GM19043 (cell line): ENCODE results near the gene CDHR5.

Experiments
- ATAC-seq: cut with Tn5 transposase; IDR thresholded peaks from one replicate; pipeline ENCODE4 v1.9.1; 2021; ENCODE audit warnings: low read depth; ENCODE audit not compliant: unreplicated experiment

CDHR5 gene

DNA sequence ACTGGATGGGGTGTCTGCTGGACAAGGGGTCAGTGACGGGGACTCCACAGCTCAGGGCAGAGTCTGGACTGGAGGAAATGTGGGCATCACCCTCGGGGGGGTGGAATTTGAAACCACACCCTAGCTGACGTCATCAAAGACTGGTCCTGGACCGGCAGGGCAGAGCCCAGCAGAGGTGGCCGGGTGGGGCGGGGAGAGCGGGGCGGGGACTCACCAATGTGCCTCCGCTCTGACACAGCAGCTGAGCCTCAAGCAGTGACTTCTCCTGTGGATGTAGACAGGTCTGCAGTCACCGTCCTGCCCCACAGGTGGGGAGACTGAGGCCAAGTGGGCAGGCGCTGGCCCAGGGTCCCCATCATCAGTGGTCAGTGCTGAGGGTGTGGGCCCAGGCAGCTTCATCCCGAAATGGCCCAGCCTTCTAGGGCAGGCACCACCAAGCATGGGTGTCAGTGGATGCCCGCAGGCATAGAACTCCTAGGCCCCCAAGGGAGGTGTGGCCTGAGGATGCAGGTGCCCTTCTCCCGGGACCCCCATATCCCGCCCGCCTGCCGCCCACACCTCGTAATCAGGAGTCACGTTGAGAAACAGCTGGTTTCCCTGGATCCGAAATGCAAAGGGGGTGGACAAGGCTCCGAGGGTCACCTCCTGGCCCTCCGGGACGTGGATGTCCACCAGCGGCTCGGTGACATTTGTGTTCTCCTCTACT, 603 bp downstream of the CDHR5 start:
- no peak for ATAC-seq

DNA sequence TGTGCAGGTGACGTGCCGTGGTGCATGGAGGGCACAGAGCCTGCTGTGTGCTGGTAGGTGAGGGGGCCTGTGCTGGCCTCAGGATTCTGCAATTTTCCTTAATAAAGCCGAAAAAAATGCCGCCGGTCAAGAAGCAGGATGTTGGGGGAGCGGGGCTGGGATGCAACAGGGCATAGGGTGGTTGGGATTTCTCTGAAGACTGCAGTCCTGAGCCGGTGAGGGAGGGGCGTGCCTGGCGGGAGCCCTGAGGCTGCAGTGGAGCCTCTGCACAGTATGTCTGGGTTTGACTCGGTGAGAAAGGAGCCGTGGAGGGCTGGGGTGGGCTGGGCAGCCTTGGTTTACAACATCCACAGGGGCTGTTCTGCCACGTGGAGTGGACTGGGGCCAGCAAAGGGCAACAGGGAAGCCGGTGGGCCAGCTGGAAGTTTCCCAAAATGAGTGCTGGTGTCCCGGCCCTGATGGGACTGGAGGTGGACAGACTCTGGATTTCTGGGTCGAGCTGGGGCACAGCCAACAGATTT, 1.3 kb downstream of the CDHR5 start:
- no peak for ATAC-seq

DNA sequence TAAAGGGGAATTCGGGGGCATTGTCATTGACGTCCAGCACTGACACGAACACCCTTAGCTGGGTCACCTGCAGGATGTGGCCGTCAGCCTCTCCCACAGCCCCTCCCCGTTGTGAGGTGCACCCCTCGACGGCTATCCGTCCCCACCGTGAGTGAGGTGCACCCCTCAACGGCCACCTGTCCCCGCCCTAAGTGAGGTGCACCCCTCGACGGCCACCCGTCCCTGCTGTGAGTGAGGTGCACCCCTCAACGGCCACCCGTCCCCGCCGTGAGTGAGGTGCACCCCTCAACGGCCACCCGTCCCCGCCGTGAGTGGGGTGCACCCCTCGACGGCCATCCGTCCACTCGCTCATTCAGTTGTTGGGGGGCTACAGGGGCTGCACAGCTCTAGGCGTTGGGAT, 2.9 kb downstream of the CDHR5 start:
- no peak for ATAC-seq

DNA sequence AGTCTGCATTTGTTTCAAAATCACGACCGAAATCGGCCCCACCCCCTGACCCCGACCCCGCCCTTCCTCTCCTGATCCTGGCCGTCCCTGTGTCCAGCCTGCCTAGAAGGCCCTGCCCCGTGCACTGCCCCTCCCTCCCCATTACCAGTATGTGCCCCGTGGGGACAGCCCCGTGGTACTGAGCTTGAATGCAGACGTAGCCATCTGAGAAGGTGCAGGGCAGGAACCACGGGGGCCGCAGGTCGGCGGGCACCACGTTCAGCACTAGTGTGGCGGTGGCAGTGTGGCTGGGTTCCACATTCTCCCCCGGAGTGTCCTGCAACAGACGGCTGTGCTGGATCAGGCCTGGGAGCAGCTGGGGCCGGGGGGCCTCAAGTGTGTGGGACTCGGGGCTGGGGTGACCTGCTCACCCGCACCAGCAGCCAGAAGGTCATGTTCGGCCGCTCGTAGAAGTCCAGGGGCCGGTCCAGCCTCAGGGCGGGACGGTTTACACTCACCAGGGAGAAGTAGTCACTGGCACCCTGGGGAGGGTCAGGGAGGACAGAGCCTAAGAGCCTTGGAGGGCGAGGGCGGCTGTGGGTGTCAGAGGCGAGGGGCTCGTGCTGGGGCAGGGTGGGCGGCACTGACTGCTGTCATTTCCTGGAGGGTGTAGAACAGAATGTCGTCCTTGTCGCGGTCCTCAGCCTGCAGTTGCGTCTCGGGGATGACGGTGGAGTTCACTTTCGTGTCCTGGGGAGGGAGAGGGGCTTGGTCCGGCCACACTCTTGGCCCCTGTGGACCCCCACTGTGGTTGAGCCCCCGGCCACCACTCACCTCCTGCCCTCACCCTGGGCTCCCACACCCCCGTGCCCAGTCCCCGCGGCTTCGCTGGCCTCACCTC, 3.6 kb downstream of the CDHR5 start:
- no peak for ATAC-seq

DNA sequence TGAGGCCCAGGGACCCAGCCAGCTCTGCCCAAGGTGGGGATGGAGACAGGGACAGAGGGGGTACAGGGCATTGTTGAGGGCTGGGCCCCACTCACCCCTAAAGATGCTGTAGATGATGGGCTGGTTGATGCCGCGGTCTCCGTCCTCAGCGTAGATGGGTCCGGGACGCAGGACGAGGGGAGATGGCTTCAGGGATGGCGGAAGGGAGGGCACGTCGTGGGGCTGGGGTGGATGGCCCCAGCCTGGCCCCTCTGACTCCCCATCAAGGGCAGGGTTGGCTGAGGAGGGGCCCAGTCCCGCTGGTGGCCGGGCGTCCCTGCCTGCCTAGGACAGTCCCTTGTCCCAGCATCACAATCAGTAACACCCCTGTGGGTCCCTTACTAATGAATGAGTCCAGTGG, 4.6 kb downstream of the CDHR5 start:
- no peak for ATAC-seq

DNA sequence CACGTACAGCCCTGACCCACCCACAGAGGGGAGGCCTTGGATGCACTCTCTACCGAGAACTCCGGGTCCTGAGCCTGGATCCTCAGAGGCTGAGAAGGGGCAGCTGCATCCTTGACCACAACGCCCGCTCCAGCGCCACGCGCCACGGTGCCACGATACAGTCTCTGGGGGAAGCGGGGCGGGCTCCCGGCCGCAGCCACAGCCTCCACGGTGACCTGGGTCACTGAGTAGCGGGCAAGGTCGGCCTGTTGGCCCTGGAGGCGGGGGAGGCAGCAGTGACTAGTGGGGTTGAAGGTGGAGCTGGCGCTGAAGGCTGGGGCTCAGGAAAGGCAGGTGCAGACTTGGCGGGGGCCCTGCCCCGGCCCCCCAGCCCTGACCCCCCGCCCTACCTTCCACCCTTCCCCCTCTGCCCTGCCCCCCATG, 5.1 kb downstream of the CDHR5 start:
- no peak for ATAC-seq

DNA sequence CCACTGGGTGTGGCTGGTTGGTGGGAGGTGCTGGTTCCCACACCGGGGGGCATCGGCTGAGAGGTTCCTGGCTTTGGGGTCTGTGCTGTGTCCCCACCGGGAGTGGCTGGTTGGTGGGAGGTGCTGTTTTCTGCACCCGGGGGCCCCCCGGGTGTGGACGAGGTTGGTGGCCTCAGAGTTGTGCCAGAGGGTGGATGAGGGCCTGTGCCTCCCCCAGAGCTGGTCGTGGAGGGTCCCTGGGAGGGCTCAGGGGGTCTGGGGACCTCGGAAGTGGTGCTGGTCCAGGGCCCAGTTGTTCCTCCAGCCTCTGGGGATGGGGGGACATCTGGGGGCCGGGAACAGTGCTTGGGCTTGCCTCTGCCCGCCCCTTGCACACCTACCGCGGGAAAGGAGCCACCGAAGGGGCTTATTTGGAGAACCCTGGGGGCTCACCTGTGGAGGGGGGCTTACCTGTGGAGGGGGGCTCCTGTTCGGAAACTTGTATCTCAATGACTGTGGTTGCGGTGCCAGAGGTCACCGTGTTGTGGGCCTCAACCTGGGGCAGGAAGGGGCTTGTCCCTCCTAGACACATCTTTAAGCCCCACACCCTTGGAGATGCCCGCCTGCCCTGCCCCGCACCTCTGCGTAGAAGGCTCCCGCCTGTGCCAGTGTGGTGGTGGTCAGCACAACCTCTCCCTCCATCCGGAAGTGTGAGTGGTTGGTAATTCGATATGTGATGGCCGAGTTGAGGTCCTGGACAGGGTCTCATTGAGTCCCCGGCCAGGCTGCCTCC, 5.7 kb downstream of the CDHR5 start:
- ATAC-seq: no peak

DNA sequence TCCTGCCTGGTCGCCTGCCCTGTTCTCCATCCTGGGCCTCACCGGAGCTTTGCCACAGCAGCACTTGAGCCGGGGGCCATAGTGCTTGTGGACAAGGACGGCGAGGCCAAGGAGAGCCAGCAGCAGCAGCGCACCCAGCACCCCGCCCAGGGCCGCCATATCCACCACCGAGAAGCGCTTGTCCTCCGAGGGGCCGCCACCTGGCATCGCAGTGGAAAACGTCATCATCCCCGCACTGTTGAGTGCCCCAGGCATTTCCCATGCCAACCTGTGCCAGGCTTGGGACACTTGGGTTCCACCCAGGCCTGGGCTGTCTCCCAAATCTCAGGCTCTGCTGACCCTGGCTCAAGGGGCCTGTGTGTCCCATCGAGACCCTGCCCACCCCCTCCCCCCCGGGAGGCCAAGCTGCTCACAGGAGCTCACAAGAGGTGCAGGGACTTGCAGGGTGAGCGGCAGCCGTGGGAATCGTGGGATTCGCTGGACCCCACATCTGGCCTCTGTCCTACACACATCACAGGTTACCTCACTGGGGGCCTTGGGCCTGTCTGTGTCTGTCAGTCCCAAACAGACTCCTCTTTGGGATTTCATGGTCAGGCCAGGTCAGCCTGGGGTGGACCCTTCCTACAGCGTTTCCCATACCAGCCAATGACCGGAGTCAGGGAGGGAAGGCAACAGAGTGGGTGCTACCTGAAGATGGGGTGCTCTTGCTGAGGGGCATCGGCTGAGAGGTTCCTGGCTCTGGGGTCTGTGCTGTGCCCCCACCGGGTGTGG, 6.7 kb downstream of the CDHR5 start:
- ATAC-seq: no peak

DNA sequence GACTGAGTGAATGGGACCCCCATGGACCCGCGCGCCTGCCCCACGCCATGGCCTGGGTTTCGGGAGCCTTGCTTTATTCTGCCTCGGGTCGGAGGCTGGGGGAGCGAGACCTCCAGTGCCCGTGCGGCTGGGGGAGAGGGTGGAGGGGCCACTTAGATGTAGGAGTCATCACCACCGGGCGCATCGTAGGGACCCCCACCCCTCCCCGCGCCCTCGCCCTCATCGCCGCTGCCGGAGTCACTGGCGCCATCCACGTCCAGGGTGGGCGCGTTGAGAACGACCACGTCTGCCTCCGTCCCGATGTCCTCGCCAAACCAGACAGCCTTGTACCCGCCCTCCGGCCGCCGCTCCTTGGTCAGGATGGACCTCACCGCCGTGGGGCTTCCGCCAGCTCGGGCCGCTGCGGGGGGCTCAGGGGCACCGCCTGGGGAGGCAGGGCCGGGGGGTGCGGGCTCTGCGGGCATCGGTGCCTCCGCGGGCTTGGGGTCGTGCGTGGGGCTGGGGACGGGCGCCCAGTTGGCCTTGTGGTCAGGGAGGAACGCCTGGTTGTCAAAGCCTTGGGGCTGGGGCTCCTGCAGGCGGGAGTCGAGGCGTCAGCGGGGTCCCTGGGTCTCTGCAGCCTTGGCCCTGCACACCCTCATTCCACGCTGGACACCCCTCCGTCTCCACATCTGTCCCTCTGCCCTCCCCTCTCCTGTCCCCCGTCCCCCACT, 7.4 kb downstream of the CDHR5 start:
- ATAC-seq: no peak

DNA sequence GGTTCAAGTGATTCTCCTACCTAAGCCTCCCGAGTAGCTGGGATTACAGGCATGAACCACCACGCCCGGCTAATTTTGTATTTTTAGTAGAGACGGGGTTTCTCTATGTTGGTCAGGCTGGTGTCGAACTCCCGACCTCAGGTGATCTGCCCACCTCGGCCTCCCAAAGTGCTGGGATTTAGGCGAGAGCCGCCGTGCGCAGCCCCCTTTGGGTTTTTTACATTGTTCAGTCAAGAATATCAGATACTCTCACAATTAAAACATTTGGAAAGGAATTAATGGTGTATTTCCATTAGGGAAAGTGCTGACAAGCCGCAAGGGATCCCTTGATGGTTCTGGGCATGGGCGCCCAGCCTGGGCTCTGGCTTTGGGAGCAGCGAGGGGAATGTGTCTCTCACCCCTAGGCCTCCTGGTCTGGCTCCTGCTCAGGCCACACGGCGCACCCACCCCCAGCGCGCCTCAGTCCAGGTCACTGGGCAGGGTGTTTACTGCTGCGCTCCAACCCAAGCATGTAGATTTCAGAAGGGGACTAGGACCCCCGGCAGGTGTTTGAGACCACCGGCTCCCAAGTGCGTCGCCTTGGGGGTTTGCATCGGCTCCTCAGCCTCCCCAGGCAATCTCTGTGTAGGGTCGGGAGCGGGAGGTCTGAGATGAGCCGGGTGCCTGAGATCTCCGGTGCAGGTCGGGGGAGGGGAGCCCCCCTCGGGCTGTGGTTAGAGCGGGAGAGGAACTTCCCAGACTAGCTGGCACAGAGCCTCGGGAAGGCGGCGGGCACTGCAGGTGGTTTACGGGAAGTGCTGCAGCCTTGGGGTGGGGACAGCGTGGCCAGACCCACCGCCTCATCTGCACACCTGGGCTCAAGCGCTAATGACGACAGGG, 8.2 kb downstream of the CDHR5 start:
- no peak for ATAC-seq

DNA sequence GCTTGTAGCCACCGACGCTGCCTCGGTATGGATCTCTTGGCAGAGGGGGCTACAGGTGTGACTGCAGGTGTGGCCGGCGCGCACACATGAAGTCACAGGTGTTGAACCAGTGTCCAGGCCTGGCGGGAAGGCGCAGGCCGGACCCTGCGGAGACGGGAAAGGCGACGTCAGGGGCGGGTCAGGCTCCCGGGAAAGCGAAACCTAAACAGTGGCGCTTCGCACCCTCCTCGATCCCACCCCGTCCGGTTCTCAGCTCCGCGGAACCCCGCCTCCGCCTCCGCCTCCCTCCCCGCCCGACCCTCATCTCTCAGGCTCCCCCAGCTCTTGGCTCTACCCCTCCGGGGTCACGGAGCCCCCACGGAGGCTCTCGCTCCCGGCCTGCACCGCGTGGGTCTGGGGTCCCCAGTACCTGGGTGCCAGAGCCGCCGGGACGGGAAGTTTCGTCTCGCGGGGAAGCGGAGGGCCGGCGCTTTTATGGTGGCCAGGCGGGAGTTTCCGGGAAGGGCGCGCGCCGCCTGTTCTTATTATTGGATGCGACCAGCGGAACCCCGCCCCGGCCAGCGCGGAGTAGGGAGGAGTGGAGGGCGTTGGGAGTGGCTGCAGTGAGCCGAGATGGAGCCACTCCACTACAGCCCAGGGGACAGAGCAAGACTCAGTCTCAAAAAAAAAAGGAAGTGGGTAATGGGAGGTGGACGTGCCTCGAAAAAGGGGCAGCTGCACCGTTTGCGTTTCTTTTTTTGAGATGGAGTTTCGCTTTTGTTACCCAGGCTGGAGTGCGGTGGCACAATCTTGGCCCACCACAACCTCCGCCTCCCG, 9.0 kb downstream of the CDHR5 start, which contains the start of gene IRF7:
Gene IRF7 (minus strand): TSS at position 447 of the 816 bp plus-strand sequence. CDS start 586 bp downstream, outside the sequence.
- peak; percentile 73 for ATAC-seq

DNA sequence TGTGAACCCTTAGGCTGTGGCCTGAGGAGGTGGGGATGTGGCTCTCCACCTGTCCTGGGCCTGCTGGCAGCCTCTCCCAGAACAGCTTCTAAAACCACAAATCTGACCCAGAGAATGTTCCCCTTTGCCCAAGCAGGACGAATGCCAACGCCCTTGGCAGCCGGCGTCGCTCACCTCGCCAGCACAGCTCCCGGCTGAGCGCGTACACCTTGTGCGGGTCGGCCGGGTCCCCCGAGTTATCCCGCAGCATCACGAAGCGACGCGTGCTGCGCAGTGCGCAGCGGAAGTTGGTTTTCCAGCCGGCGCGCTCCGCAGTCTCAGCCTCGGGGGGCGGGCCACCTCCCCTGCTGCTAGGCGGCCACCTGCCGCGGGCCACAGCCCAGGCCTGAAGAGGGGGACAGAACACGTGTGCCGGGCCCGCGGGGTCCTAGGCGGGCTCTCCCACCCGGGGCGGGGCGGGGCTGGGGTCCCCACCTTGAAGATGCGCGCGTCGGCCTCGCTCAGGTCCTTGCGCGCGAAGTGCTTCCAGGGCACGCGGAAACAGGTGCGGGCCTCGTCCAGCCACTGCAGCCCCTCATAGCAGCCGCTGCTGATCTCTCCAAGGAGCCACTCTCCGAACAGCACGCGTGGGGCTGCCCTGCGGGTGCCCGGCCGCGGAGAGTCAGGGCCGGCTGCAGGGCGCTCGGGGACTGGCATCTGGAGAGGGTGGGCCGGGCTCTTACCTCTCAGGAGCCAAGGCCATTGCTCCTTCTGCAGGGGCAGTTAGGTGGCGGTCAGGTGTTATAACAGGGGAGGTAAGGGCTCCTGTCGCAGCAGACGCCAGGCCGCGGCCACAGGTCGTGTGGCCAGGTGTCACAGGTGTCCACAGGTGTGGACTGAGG, 9.9 kb downstream of the CDHR5 start:
- peak; percentile 5 for ATAC-seq

DNA sequence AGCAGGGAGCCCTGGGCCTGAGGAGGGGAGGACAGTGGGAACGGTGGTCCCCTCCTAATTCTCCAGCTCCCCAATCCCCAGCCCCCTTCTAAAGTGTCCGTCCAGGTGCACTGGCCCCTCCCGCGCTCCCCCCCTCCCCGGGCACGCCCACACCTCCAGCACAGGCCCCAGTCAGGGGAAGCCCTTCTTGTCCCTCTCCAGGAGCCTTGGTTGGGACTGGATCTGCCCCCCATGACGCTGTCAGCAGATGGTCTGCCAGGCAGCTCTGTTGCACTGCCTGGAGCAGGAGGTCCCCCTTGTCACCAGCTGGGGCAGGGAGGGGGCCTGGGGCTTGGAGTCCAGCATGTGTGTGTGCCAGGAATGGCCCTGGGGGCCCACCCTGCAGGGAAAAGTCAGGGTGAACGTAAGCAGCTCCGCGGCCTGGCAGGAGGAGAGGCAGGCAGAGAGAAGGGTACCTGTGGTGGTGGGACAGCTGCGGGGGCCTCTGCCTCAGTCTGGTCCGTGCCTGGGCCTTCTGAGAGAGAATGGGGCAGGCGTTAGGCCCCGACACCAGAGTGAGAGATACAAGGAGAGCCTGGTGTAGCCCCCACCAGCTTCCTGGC, 10.6 kb downstream of the CDHR5 start:
- no peak for ATAC-seq

DNA sequence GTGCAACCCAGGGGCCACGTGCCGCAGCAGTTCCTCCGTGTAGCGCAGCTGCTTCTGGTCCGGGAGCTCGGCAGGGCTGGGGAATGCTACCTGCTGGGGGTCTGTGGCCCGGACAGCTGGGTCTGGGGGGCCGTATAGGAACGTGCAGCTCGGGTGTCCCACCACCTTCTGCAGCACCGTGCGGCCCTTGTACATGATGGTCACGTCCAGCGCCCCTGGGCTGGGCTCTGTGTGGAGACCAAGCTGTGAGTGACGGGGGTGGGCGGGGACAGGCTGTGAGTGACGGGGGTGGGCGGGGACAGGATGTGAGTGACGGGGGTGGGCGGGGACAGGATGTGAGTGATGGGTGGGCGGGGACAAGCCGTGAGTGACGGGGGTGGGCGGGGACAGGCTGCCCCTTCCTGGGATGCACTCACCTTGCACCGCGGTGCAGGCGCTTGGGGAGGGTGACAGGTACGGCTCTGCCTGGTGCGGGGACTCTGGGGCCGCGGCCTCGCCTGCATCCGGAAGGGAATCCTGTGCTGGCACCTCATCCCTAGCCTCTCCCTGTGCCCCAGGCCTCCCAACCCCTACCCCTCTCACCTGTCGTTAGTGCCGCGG, 11.3 kb downstream of the CDHR5 start:
- no peak for ATAC-seq

DNA sequence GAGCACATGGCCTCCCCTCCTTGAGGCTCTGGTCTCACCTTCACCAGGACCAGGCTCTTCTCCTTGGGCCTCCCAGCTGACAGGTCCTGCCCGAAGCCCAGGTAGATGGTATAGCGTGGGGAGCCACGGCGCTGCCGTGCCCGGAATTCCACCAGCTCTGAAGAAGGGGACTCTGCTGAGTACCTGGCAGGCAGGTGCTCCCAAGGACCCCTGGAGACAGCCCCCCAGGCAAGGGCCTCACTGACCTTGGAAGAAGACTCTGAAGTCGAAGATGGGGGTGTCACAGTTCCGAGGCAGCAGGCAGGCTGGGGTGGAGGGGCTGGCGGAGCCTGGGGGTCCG, 11.8 kb downstream of the CDHR5 start:
- ATAC-seq: no peak
